GM06990 (cell line): ENCODE measurements around the gene C12orf50.

Source experiments
- DNase-seq: peaks from one replicate; pipeline ENCODE4 v3.0.0-alpha.2; 2011; ENCODE audit not compliant: insufficient read length; ENCODE audit errors: extremely low read depth
- H3K27me3 ChIP-seq: replicated peaks from 2 replicates; pipeline ENCODE4 v1.6.0; 2011; ENCODE audit warnings: low read length; ENCODE audit not compliant: control insufficient read depth, insufficient read depth
- H3K36me3 ChIP-seq: 2 replicates; pipeline ENCODE4 v1.5.1; 2011; ENCODE audit warnings: low read length; ENCODE audit not compliant: control insufficient read depth, insufficient read depth
- H3K4me3 ChIP-seq: replicated peaks from 2 replicates; pipeline ENCODE4 v1.5.1; 2011; ENCODE audit warnings: low read depth, mild to moderate bottlenecking, control low read depth, low read length
- CTCF ChIP-seq: IDR thresholded peaks from 2 replicates; pipeline ENCODE4 v1.5.1; 2011; ENCODE audit warnings: low read length, control low read depth, mild to moderate bottlenecking, inconsistent platforms; ENCODE audit not compliant: insufficient read depth, poor library complexity, severe bottlenecking

The C12orf50 gene

GRCh38 chr12:87943023-87943422, 86.2 kb downstream of the C12orf50 start:
- no peak overlapping the region for H3K4me3 ChIP-seq
- no peak for DNase-seq
- no peaks in the 10 kb centered on the region for H3K36me3 ChIP-seq
- H3K27me3 ChIP-seq, result no peaks in the 10 kb centered on the region
- TF ChIP-seq CTCF, result no peak

- Histone ChIP-seq H3K36me3 (no peaks in the 10 kb centered on the region), H3K27me3 (no peaks in the 10 kb centered on the region), H3K4me3 (no peak overlapping the region)
- no peak for TF ChIP-seq CTCF
- DNase-seq, result no peak
Observed at GRCh38 chr12:87939182-87939581, 90.0 kb downstream of the C12orf50 start.

- no peaks in the 10 kb centered on the region for H3K36me3 ChIP-seq
- H3K4me3 ChIP-seq, result no peak overlapping the region
- no peak for DNase-seq
- no peaks in the 10 kb centered on the region for H3K27me3 ChIP-seq
- no peak for TF ChIP-seq CTCF
Observed at GRCh38 chr12:87935216-87935615, 94.0 kb downstream of the C12orf50 start.

- Histone ChIP-seq H3K4me3 (no peak overlapping the region), H3K27me3 (no peaks in the 10 kb centered on the region), H3K36me3 (no peaks in the 10 kb centered on the region)
- TF ChIP-seq CTCF, result no peak
- DNase-seq, result no peak
Observed at GRCh38 chr12:87933991-87934390, 95.2 kb downstream of the C12orf50 start.

- no peak for DNase-seq
- Histone ChIP-seq H3K4me3 (no peak overlapping the region), H3K36me3 (no peaks in the 10 kb centered on the region), H3K27me3 (no peaks in the 10 kb centered on the region)
- TF ChIP-seq CTCF, result no peak
Observed at GRCh38 chr12:87931812-87932211, 97.4 kb downstream of the C12orf50 start.

GRCh38 chr12:87930627-87931026, 98.6 kb downstream of the C12orf50 start:
- TF ChIP-seq CTCF, result no peak
- DNase-seq, result no peak
- Histone ChIP-seq H3K27me3 (no peaks in the 10 kb centered on the region), H3K36me3 (no peaks in the 10 kb centered on the region), H3K4me3 (no peak overlapping the region)
